ENCODE measurements around the gene TASOR. TPM values are rescaled to one million over a fixed set of nuclear protein-coding genes. Genes with fewer than 3 reads are reported as not detected.

The TASOR gene, protein sequence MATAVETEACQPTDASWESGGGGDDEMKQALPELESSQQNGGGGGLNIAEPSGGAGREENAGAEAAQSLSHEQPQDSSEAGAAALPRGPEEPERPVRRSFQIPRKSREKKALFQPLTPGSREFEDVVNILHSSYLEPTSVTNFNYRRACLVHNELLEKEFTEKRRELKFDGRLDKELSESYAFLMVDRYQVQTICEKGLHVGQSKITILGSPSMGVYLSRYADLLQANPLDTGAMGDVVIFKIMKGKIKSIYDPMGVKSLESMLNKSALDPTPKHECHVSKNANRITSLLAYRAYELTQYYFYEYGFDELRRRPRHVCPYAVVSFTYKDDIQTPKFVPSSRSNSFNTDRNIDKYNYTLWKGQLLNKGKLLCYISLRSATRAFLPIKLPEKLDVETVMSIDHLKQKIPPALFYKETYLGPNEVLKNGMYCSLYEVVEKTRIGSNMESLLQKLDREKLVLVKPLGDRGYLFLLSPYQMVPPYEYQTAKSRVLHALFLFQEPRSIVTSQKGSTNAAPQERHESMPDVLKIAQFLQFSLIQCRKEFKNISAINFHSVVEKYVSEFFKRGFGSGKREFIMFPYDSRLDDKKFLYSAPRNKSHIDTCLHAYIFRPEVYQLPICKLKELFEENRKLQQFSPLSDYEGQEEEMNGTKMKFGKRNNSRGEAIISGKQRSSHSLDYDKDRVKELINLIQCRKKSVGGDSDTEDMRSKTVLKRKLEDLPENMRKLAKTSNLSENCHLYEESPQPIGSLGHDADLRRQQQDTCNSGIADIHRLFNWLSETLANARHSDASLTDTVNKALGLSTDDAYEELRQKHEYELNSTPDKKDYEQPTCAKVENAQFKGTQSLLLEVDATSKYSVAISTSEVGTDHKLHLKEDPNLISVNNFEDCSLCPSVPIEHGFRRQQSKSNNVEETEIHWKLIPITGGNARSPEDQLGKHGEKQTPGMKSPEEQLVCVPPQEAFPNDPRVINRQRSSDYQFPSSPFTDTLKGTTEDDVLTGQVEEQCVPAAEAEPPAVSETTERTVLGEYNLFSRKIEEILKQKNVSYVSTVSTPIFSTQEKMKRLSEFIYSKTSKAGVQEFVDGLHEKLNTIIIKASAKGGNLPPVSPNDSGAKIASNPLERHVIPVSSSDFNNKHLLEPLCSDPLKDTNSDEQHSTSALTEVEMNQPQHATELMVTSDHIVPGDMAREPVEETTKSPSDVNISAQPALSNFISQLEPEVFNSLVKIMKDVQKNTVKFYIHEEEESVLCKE (N-terminal part only)
- 10 to 100 TPM; 61.7 to 66.8 TPM for total RNA-seq

DNA sequence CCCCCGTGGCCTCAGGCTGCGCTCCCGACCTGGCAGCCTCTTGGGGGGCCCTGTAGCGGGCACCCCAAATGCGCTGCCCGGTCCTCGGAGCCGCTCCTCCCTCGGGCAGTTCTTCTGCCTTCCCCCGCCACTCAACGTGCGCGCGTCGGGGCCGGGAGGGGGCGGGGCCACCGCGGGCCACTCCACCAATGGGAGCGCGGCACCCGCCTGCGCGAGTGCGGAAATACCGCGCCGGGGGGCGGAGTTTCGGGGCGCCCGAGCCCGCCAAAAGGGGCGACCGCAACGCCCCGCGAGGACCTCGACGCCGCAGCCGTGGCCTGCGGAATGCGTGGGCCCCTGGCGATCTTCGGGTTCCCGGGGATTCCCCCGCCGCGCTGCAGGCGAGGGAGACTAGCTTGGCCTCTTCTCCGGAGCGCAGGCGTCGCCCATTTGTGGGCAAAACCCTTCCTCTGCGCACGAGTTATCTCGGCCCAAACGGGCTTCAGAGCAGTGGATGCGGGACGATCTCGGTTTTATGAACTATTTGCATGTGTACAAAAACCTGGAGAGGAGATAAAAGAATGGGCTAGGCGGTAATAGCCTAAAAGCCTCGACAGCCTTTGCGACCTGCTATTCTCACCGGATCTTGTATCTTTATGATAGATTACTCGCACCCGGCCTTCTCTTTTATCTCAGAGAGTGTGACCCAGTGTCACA is at the start of gene TASOR:
Gene TASOR (minus strand): TSS at position 144 of the 696 bp plus-strand sequence. CDS start 259 bp downstream, outside the sequence.

Other genes starting within 250 kb of the TASOR start
- gene ERC2, start 214.8 kb downstream of the TASOR start, total RNA-seq: not detected
- 10 to 100 TPM; 32.8 to 33.8 TPM for gene CCDC66, start 126.1 kb downstream of the TASOR start, total RNA-seq
- gene ARHGEF3, start 118.7 kb upstream of the TASOR start, total RNA-seq: 100 to 1,000 TPM; 102 to 103 TPM